DMS 273 (cell line): ENCODE data around the gene DAPK2.

ENCODE experiments used
- DNase-seq: peaks from one replicate; lab custom pipeline; 2025; ENCODE audit not compliant: unreplicated experiment; lab: John Stamatoyannopoulos, UW

DAPK2 gene

GRCh38 chr15:63918901-63919348 lies 127.4 kb downstream of the DAPK2 start:
- no peak for DNase-seq

- peak; percentile 63 for DNase-seq
These were observed 128.0 kb downstream of the DAPK2 start for GRCh38 chr15:63918317-63918672.

GRCh38 chr15:63917588-63918316 lies 128.5 kb downstream of the DAPK2 start:
- DNase-seq, result no peak

DNA sequence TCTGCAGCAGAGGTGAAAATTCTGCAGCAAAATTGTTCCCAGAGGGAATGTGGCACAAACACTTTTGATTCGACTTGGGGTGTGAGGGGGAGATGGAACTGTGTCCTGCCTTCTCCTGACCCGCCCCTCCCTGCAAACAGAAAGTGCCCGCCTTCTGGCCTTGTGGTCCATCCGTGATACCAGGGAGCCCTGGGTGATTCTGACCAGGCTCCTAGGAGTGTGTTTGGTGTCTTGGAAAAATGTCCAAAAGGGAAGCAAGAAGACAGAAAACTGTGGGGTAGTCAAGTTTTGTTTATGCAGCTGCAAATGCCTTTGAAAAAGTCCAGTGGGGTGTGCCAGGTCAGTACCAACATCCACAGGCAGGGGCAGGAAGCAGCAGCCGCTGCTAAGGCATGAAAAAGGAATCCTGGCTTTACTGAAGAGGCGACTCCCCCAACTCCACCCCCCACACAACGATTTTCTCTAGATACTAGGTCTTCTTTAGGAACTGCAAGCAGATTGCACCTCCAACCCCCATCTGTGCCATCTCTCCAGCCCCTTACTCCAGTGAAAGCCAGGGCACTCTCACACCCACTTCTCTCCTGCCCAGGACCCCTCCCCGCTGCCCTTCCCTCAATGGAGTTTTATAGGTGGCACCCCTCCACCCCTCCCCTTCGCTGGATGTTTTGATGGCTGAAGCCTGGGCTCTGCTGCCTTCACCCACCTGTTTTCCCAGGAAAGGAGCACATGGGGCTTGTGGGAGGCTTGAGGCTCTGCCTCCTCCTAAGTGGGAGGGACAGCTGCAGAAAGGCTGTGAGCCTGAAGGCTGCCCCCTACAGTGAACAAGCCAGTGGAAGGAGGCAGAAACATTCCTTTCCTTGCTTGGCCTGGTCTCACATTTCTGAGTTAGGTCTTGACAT lies 130.2 kb downstream of the DAPK2 start:
- peak; percentile 72 for DNase-seq

DNA sequence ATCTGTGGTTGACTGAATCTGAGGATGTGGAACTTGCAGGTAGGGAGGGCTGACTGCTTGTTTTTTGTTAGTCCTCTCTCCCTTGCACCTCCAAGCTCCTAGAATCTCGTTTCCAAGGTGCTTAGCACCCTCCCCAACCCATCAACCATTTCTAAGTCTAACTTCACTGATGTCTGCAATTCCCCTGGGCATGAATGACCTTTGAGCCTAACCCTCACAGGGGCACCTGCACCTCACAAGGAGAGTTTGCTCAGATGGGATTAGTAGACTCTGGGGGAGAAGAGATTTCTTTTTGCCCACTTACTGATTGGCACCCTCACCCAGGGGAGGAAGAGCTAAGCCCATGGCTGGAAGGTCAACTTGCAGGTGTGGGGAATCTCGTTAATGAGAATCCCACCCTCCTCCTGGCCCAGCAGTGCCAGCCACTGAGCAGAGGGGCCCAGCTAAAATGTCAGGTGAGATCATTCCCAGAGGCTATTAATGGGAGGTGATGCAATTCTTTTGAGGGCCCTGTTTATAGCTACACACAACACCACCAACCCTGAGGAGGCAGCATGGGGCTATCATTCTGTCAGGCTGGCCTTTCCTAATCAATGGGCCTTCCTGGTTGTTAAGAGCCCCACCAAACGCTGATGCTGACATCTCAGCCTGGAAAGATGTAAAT lies 130.9 kb downstream of the DAPK2 start:
- DNase-seq, result peak; percentile 38

DNA sequence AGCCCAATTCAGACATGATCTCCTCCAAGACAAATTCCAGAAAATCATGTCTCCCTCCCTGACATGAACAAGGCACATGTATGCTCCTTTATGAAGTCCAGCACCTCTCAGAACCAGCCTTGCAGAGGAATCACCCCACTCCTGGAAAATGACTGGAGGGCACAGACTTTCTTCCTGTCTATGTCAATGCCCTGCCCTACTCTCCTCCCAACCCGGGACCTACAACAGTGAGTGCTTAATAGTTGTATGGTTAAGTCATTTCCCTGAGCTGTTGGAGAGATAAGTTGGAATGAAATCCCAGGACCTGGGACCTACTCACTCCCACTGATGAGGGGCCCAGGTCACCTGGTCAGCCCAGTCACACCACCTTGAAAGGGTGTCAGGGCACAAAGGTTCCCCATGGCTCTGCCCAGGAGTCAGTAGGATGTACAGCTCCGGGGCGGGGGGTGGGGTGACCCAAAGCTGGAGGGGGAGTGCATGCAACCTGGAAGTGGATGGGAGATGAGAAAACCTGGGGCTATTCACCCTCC lies 132.4 kb downstream of the DAPK2 start:
- no peak for DNase-seq

DNA sequence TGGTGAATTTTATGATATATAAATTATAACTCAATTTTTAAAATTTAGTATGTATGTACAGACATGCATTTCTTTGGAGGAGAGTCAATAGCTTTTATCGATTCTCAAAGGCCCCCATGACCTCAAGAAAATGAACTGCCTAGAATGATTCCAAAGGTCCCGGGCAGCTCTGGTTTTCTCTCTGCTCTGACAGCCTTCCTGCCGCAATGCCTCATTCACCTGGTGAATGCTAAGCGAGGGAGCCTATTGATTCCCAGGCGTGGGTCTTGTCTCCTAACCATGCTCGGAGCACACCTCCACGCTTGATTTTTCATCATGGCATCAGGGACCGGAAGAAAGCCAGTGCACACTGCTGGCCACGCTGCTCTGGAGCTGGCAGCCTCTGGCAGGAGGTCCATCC lies 132.9 kb downstream of the DAPK2 start:
- no peak for DNase-seq

DNA sequence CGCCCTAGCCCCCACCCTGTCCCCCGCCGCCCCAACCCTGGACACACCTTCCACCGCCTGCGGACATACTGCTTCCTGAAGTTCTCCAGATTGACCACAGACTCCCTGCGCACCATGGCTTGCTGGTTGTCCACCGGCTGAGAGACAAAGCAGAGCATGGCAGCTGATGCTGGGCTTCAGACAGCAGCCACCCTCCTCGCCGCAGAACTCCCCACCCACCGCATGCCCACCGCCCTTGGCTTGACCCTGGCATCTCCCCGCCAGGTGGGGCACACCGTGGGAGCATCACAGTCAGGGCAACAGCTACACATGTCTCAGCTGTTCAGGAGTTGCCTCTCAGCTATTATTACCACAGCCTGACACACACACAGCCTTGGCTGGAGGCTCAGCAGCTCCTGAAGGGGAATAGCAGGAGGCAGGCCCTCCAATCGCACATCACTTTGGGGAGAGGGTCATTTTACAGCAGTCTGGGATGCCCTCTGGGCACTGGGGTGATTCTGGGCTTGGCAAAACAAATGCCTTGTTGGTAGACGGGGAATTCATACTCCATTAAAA lies 134.1 kb downstream of the DAPK2 start:
- DNase-seq, result no peak

DNA sequence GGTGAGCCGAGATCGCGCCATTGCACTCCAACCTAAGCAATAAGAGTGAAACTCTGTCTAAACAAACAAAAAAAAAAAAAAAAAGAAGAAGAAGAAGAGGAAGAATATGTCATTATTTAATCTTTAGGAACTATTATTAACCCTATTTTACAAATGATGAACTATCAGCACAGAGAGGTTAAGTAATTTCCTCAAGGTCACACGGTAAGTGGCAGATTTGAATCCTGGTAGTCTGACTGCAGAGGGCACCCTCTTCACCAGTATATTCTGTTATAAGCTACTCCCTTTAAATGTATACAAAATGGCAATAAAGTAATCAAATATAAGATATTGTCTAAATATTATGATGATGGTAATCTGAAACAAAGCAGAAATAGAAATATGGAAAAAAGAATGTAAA lies 135.1 kb downstream of the DAPK2 start:
- DNase-seq, result no peak

GRCh38 chr15:63909819-63910437 lies 136.4 kb downstream of the DAPK2 start:
- DNase-seq, result peak; percentile 53

- DNase-seq, result no peak
These were observed 137.3 kb downstream of the DAPK2 start for GRCh38 chr15:63908991-63909390.

DNA sequence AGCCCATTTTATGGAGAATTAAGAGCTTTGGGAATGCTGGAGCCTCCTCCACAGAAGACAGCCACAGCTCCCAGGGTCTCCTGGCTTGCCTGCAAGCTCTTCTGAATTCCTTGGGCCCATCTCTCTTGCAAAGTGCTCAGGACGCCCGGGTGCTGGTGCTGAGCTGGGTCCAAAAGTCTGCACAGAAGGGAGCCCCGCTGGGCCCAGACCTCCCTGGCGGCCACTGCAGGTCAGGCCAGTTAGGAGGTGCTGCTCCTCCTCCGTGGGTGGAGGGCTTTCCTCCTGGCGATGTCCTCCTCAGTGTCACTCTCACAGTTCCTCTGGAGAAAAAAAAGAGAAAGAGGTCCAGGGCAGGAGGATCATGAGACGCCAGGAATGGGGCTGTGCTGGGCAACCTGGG lies 138.0 kb downstream of the DAPK2 start:
- no peak for DNase-seq

DNA sequence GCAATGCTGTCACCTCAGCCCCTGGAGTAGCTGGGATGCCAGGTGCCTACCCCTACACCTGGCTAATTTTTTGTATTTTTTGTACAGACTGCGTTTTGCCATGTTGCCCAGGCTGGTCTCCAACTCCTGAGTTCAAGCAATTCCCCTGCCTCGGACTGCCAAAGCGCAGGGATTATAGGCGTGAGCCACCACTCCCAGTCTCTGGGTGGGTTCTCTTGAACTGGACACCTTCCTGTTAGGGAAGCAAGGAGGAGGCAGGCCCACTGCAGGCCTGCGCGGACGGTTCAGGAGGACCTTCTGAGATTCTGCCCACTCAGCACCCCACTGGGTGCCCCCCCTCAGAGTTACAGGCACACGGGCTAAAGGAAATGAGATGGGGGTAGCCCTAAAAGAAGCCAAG lies 138.8 kb downstream of the DAPK2 start:
- no peak for DNase-seq

DNA sequence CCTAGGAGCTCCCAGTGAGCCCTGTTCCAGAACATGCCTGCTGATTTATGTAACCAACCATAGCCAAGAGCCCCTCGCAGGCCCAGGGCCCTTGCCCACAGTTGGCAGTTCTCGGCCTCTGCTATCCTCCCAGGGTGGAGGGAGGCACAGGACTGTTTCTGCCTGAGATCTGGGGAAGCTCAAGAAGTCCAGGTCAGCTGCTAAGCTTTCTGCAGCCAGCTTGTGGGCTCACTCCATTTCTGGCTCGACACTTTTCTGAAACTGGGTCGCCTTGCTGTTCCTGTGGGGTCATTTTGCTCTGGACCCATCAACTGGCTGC lies 140.1 kb downstream of the DAPK2 start:
- DNase-seq, result no peak

GRCh38 chr15:63905558-63906265 lies 140.6 kb downstream of the DAPK2 start:
- DNase-seq, result no peak

DNA sequence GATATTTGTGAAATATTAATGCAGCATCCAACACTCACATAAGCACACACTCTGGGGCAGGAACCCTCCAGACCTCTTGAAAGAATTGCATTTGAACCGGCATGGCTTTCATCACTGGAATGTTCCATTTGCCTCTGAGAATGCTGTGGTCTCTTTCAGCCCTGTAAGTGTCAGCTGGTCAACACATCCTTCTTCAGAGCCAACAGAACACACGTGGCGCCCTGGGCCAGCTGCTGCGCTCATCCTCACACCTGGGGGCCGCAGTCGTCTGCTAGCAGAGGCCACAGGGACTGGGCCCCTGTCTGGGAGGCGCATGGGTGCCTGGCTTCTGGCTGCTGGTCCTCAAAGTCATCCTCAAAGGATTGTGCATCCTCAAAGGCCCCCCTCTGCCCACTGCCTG lies 141.2 kb downstream of the DAPK2 start:
- no peak for DNase-seq

DNA sequence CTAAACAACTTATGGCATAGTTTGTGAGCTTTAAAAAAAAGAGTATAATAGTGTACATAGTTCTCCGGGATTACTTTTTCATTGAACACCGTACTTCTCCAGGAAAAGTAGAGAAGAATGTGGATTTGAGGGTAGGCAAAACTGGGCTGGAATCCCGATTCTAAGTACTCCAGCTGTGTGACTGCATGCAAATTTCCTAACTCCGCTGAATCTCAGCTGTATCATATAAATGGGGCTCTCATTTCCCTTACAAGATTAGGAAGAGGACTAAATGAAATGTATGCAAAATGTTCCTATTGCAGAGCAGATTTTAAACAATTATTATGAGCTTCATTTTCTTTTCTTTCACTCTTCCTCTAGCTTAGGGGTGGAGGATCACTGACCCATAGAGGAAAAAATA lies 142.2 kb downstream of the DAPK2 start:
- no peak for DNase-seq

GRCh38 chr15:63902671-63903035 lies 143.6 kb downstream of the DAPK2 start:
- DNase-seq, result no peak

DNA sequence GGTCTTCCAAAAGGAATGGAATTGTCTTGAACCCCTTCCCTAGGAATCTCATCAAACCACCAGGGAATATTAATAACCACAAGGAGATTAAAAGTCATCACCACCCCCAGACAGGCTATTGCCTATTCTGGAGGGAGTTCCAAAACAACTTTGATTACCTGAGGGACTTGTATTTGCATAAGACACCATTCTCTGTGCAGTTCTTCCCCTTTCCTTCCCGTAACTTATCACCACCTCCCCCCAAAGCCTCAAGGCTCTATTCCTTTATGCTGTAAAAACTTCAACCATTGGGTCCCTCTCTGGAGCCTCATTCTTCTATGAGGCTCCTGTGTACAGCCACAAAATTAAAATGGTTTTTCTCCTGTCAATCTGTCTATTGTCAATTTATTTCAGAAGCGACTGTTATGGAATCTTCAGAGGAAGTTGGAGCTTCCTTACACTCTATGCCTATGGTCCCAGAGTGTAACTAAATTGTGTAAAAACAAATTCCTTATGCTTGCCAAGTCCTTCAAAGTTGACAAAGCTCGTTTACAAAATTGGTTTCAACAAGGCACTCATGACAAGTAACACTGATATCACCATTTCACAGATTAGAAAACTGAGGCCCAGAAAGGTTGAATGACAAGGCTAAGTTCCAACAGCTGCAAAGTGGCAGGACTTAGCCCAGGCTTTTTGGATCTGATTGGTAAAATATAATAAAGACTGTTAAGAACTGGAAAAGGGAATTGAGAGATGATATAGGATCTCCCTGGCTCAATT lies 144.2 kb downstream of the DAPK2 start:
- DNase-seq, result no peak

DNA sequence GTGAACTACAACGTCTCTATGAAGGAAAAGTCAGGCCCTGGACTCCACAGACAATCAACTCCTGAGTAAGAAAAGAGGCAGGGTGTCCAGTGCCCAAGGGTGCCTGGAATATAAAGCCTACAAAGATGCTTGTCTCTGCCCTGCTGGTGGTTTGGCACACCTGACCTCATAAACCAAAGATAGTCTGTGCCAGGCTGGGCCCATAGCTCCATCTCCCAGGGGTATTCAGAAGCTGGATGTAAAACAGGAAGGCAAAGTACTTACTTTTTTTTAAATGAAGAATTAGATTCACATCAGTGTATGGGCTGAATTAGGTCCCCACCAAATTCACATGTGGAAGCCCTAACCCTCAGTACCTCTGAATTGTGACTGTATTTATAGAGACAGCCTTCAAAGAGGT lies 146.0 kb downstream of the DAPK2 start:
- no peak for DNase-seq
